Anterior cingulate cortex (tissue), 58 donors: Measurements from ENCODE around the gene BPI.
"Not testable (repeated sequence)": the region's sequence is repeated elsewhere in the genome, so short reads cannot be mapped to it uniquely, and the experiment has no call there.

Experiments used
- DNase-seq, 58 donors: peaks; one replicate each; lab custom pipeline; 2025; lab: John Stamatoyannopoulos, UW

The BPI gene

GRCh38 chr20:38303908-38304379, at the start of gene BPI:
BPI (plus strand) TSS chr20:38304156; CDS start chr20:38304224, 68 bp downstream.
- peak in 4 of 58 donors; percentile 8 to 18 (median 12) for DNase-seq

- not testable (repeated sequence) for DNase-seq
Observed at GRCh38 chr20:38254621-38255020, 49.3 kb upstream of the BPI start.

- DNase-seq, result peak in 7 of 58 donors; percentile 2 to 39 (median 21)
Observed at GRCh38 chr20:38255393-38255792, 48.6 kb upstream of the BPI start.

GRCh38 chr20:38256021-38256420, 47.9 kb upstream of the BPI start:
- DNase-seq, result no peak

- DNase-seq, result no peak
Observed at GRCh38 chr20:38256966-38257365, 47.0 kb upstream of the BPI start.

GRCh38 chr20:38258545-38259215, 45.3 kb upstream of the BPI start:
- no peak for DNase-seq

GRCh38 chr20:38260025-38260377, 44.0 kb upstream of the BPI start:
- peak in 8 of 58 donors; percentile 28 to 60 (median 44) for DNase-seq

GRCh38 chr20:38260378-38261053, 43.4 kb upstream of the BPI start, which contains the start of gene KIAA1755:
KIAA1755 (minus strand) TSS chr20:38260735; CDS start chr20:38260500, 235 bp downstream.
- peak in 52 of 58 donors; percentile 17 to 90 (median 64) for DNase-seq

- no peak for DNase-seq
Observed at GRCh38 chr20:38261054-38261390, 42.9 kb upstream of the BPI start.

- no peak for DNase-seq
Observed at GRCh38 chr20:38262931-38263330, 41.0 kb upstream of the BPI start.

- DNase-seq, result no peak
Observed at GRCh38 chr20:38266426-38266825, 37.5 kb upstream of the BPI start.

- DNase-seq, result no peak
Observed at GRCh38 chr20:38267296-38267695, 36.7 kb upstream of the BPI start.

- DNase-seq, result no peak
Observed at GRCh38 chr20:38267901-38268514, 35.9 kb upstream of the BPI start.

- no peak for DNase-seq
Observed at GRCh38 chr20:38269040-38269439, 34.9 kb upstream of the BPI start.

GRCh38 chr20:38269715-38270114, 34.2 kb upstream of the BPI start:
- DNase-seq, result no peak

GRCh38 chr20:38270869-38271605, 32.9 kb upstream of the BPI start:
- DNase-seq, result no peak

GRCh38 chr20:38271608-38272120, 32.3 kb upstream of the BPI start:
- no peak for DNase-seq

GRCh38 chr20:38272398-38272797, 31.6 kb upstream of the BPI start:
- DNase-seq, result no peak

- no peak for DNase-seq
Observed at GRCh38 chr20:38272961-38273360, 31.0 kb upstream of the BPI start.

- DNase-seq, result no peak
Observed at GRCh38 chr20:38275815-38276550, 28.0 kb upstream of the BPI start.
